ENCODE data around the gene DAAM1.

DAAM1 gene

DNA sequence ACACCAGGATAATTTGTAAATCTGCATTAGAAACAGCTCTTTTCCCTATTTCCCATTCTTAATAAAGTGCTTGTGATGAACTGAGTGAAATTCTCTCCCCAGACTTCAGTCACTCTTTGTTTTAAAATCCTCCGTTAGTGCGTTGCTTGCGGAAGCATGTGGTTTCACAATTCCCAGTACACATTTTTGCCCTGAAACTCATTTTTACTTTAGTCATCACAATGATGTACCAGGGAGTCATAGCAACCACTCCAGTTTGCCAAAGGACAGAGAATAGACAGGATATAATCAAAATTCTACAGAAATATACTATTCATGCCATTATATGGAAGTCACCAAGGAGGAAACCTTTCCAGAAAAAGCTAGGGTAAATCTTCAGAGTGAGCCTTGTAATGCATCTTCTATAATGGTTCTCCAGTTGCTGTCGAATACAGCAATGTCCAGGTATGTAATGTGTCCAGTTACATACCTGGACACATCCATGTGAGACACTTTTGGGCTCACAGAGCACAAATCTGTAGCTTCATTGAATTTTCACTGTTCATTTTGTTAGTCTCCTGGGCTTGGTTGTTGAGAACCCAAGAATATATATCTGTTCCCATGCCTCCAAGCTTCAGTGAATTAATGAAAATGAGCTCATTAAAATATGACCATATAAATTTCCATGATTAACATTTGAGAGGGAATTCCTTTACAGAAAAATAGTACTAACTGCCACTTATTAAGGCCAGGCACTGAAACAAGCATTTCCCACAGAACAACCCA, 219.0 kb downstream of the DAAM1 start:
- TF ChIP-seq, protein P1, sequence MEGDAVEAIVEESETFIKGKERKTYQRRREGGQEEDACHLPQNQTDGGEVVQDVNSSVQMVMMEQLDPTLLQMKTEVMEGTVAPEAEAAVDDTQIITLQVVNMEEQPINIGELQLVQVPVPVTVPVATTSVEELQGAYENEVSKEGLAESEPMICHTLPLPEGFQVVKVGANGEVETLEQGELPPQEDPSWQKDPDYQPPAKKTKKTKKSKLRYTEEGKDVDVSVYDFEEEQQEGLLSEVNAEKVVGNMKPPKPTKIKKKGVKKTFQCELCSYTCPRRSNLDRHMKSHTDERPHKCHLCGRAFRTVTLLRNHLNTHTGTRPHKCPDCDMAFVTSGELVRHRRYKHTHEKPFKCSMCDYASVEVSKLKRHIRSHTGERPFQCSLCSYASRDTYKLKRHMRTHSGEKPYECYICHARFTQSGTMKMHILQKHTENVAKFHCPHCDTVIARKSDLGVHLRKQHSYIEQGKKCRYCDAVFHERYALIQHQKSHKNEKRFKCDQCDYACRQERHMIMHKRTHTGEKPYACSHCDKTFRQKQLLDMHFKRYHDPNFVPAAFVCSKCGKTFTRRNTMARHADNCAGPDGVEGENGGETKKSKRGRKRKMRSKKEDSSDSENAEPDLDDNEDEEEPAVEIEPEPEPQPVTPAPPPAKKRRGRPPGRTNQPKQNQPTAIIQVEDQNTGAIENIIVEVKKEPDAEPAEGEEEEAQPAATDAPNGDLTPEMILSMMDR (IDR thresholded peaks at IDR 0.05), result no peak

DNA sequence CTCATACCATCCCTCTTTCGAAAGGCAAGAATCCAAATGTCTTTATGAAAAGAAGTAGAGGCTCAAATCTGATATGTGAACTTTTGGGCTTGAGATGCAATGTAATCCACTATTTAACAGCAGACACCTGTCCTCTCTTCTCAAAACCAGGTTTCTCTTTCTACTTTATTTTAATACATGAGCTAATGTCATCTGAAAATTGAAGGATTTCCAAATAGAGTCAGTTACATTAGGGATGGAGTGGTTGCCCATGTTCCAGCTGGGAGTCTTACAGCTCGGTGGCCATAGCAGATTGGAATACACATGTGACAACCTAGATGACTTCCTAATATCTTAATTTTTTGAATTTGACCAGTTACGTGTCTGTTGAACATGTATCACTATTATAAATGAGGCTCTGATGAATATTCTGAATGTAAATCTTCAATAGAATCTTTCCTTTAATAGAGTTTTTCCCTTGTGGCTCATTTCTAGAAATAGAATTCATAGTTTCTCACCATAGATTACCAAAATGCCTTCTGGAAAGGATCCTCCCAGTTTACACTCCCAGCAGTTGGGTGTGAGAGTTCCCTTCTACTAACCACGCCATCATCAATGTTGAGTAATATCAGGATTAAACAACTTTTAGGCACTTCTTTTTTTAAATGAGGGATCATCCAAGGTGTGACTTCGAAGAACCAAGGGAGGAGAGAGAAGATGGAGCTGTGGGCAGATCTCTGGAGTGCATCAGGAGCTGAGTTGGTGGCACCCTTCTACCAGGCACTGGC, 227.6 kb downstream of the DAAM1 start:
- Mint-ChIP-seq H3K27me3 (ENCODE audit: low read depth, poor library complexity) (no peaks in the 10 kb centered on the region), H3K36me3 (ENCODE audit: low read depth) (peaks cover 8% of the 10 kb centered on the region), H3K4me1 (peaks cover 12% of the 10 kb centered on the region), H3K27ac (no peak overlapping the region), H3K9me3 (peaks cover 16% of the 10 kb centered on the region), H3K4me3 (no peak overlapping the region)
- no peak for DNase-seq
- TF ChIP-seq, protein P1 (IDR thresholded peaks at IDR 0.05), result no peak

More for the DNA sequence above, 219.0 kb downstream of the DAAM1 start:
- no peak for DNase-seq
- Mint-ChIP-seq H3K9me3 (peaks cover 82% of the 10 kb centered on the region), H3K27me3 (ENCODE audit: low read depth, poor library complexity) (peaks cover 4% of the 10 kb centered on the region), H3K4me3 (no peak overlapping the region), H3K4me1 (no peaks in the 10 kb centered on the region), H3K36me3 (ENCODE audit: low read depth) (peaks cover 40% of the 10 kb centered on the region), H3K27ac (no peak overlapping the region)

DNA sequence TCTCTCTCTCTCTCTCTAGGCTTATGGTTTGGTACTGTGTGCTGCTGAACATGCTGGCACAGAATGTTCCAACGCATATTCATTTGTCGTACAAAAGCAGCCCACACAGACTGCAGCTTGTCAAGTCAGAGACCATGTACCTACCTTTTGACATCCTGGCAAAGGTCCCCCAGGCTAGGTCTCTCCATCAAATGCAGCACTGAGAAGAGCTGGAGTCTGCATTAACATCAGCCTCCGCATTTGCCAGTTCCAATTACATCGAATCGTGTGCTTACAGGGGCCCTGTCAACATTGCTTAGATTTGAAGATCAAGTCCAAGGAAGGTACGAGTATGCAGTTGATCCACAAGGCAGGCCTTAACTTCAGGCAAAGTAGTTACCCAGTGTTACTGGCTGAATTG, 228.8 kb downstream of the DAAM1 start:
- H3K27ac Mint-ChIP-seq, result no peak overlapping the region
- H3K27me3 Mint-ChIP-seq (ENCODE audit: low read depth, poor library complexity), result no peaks in the 10 kb centered on the region
- no peak overlapping the region for H3K4me3 Mint-ChIP-seq
- TF ChIP-seq, protein P1 (IDR thresholded peaks at IDR 0.05), result no peak
- peaks cover 2% of the 10 kb centered on the region for H3K36me3 Mint-ChIP-seq (ENCODE audit: low read depth)
- peaks cover 10% of the 10 kb centered on the region for H3K9me3 Mint-ChIP-seq
- DNase-seq, result no peak
- peaks cover 12% of the 10 kb centered on the region for H3K4me1 Mint-ChIP-seq

DNA sequence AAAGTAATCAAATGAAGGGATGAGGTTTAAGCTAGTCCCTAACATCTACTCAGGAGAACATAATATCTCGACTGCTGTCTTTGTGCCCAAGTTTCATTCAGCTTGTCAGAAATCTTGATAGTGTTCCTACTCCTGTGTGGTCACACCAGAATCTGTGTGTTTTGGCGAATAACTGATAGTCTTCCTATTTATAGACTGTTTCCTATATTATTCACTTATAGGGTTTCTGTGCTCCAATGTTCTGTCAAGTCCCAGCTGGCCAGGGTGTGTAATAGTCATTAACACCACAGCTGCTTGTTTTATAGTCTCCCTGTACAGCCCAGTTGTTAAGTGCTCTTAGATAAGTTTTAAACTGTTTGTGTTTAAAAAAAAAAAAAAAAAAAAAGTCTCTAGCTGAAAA, 230.8 kb downstream of the DAAM1 start:
- peak overlapping the region; percentile 19 for H3K27ac Mint-ChIP-seq
- no peaks in the 10 kb centered on the region for H3K9me3 Mint-ChIP-seq
- no peaks in the 10 kb centered on the region for H3K36me3 Mint-ChIP-seq (ENCODE audit: low read depth)
- peaks cover 13% of the 10 kb centered on the region for H3K4me1 Mint-ChIP-seq
- TF ChIP-seq, protein P1 (IDR thresholded peaks at IDR 0.05), result no peak
- DNase-seq, result no peak
- no peak overlapping the region for H3K4me3 Mint-ChIP-seq
- no peaks in the 10 kb centered on the region for H3K27me3 Mint-ChIP-seq (ENCODE audit: low read depth, poor library complexity)
